HepG2 (cell line): Measurements from ENCODE around the gene P4HA1. TPM values are rescaled to one million over a fixed set of nuclear protein-coding genes. Genes with fewer than 3 reads are reported as not detected.

ENCODE experiments used
- ATAC-seq: fragments of 200-7000 bp; cut with Tn5 transposase; 3 replicates; pipeline ENCODE4 v1.9.1; 2020; ENCODE audit warnings: mild to moderate bottlenecking, moderate library complexity
- BruUV-seq: library from RNA; stranded (reverse); fragments of 400-500 nt; replicated peaks from 2 replicates; lab custom pipeline; 2021; lab: Mats Ljungman, UMichigan
- CTCF ChIA-PET: fragments of 300-600 bp; formaldehyde crosslinking; extraction: SDS; loops from one replicate; lab custom pipeline; 2021; ENCODE audit warnings: low total read pairs, inconsistent platforms, low intra/inter-chr PET ratio; lab: Yijun Ruan, JAX
- POLR2A ChIA-PET: fragments of 350-600 bp; sonication (Branson Sonifier 250); formaldehyde crosslinking; loops from one replicate; lab custom pipeline; 2020; ENCODE audit warnings: antibody characterized with exemption, inconsistent platforms; lab: Yijun Ruan, JAX
- DNase-seq: peaks from one replicate; pipeline ENCODE4 v3.0.0-alpha.2; 2015; ENCODE audit warnings: low spot score
- FAIRE-seq: peaks from 3 replicates; lab custom pipeline; 2011; peaks lifted over from hg19 to GRCh38; lab: Jason Lieb, UNC
- H2AFZ ChIP-seq: one replicate; pipeline ENCODE4 v1.6.1; 2011; ENCODE audit warnings: low read length, inconsistent platforms
- H3K27ac ChIP-seq: fragments of 300-600 bp; 3 replicates; pipeline ENCODE4 v1.8.0; 2011; ENCODE audit warnings: mixed run types, mild to moderate bottlenecking, mixed read lengths, low read length, inconsistent platforms; ENCODE audit not compliant: insufficient read depth; ENCODE audit errors: extremely low read length
- H3K27me3 ChIP-seq, 2 experiments: fragments of 200-600 bp in 1 of 2; 2 replicates in 1 of 2; 3 replicates in 1 of 2; pipeline versions ENCODE4 v1.6.0 to v1.8.0; 2011; ENCODE audit warnings: low read length in 2 of 2, mild to moderate bottlenecking in 2 of 2, moderate library complexity in 2 of 2, inconsistent platforms in 1 of 2; ENCODE audit not compliant: insufficient read depth in 2 of 2, control insufficient read depth in 1 of 2
- H3K36me3 ChIP-seq, 2 experiments: fragments of 200-600 bp in 1 of 2; replicated peaks in 1 of 2; 2 replicates in 1 of 2; 3 replicates in 1 of 2; pipeline versions ENCODE4 v1.5.1 to v1.8.0; 2011; ENCODE audit warnings: low read length in 2 of 2, inconsistent platforms in 1 of 2; ENCODE audit not compliant: insufficient read depth in 2 of 2, control insufficient read depth in 1 of 2
- H3K4me1 ChIP-seq: 2 replicates; pipeline ENCODE4 v1.5.1; 2012; ENCODE audit warnings: low read length, inconsistent platforms; ENCODE audit not compliant: insufficient read depth
- H3K4me2 ChIP-seq: 2 replicates; pipeline ENCODE4 v1.6.0; 2011; ENCODE audit warnings: low read depth, low read length, inconsistent platforms
- H3K4me3 ChIP-seq, 3 experiments: fragments of 200-600 bp in 1 of 3; sonication (generic), shearing (Covaris generic) in 1 of 3; replicated peaks in 1 of 3; 2 replicates each; pipeline ENCODE4 v1.5.1; 2011 to 2016; ENCODE audit warnings: low read length in 3 of 3, inconsistent platforms in 2 of 3, low read depth in 2 of 3, mild to moderate bottlenecking in 2 of 3, control low read depth in 1 of 3, mixed read lengths in 1 of 3; ENCODE audit not compliant: insufficient read depth in 1 of 3
- H3K79me2 ChIP-seq: one replicate; pipeline ENCODE4 v1.6.1; 2011; ENCODE audit warnings: low read length, inconsistent platforms; ENCODE audit not compliant: insufficient read depth
- H3K9ac ChIP-seq: 2 replicates; pipeline ENCODE4 v1.6.0; 2011; ENCODE audit warnings: mild to moderate bottlenecking, low read depth, low read length, inconsistent platforms; ENCODE audit not compliant: insufficient read depth
- H3K9me3 ChIP-seq: 2 replicates; pipeline ENCODE4 v1.5.1; 2012; ENCODE audit warnings: mild to moderate bottlenecking, low read length
- H4K20me1 ChIP-seq: 2 replicates; pipeline ENCODE4 v1.6.0; 2011; ENCODE audit warnings: inconsistent platforms, mild to moderate bottlenecking, low read length, moderate library complexity; ENCODE audit not compliant: insufficient read depth
- MEIS2 ChIP-seq: sonication (generic); formaldehyde crosslinking; IDR thresholded peaks from 2 replicates; pipeline ENCODE4 v1.9.0; 2021; ENCODE audit warnings: mild to moderate bottlenecking, missing genetic modification reagents
- PCBP2 ChIP-seq: fragments of 200-400 bp; formaldehyde crosslinking; optimal IDR thresholded peaks from 2 replicates; pipeline ENCODE3; 2018; ENCODE audit warnings: low read length, low read depth; ENCODE audit not compliant: poor library complexity, severe bottlenecking
- WGBS: methylation state at CpG from one replicate; pipeline ENCODE4 v1.1.6; 2017; ENCODE audit warnings: low lambda C conversion rate; 5-methylcytosine and 5-hydroxymethylcytosine counted together
- in situ Hi-C: cut with HindIII; loops from 2 replicates; pipeline ENCODE4 v1.10.0; 2017; ENCODE audit warnings: low pct_unique_long_range_greater_than_20kb; ENCODE audit not compliant: extremely low pct_ligation_motif_present
- intact Hi-C: fragments of 100-400 bp; cut with micrococcal nuclease; formaldehyde crosslinking; loops from one replicate; pipeline ENCODE4 v1.10.0; 2022; ENCODE audit not compliant: unreplicated experiment
- polyA plus RNA-seq, 8 experiments: library from polyadenylated mRNA; depleted of rRNA in 3 of 8; stranded (reverse) in 7 of 8; unstranded in 1 of 8; fragments of >200 nt; fragmentation: Illumina TruSeq in 4 of 8; extraction: Trizol in 4 of 8; gene quantifications; 2 replicates each; pipeline versions ENCODE4 v1.2.1 to v1.2.3, GENCODE V29; 2011 to 2016; ENCODE audit warnings: low read depth in 4 of 8, missing spikeins in 1 of 8, mixed read lengths in 1 of 8; ENCODE audit not compliant: insufficient read depth in 1 of 8
- total RNA-seq, 5 experiments: library from RNA; depleted of rRNA; stranded (reverse); fragments of >200 nt; fragmentation: Illumina TruSeq; extraction: Trizol; gene quantifications; 2 replicates each; pipeline ENCODE4 v1.2.3, GENCODE V29; 2016; ENCODE audit warnings: low read depth in 1 of 5
- TF ChIP-seq, protein P1 (sequence below): sonication (generic); formaldehyde crosslinking; IDR thresholded peaks from 2 replicates; pipeline ENCODE4 v1.5.1; 2020; ENCODE audit warnings: mild to moderate bottlenecking, moderate library complexity, missing genetic modification reagents
- TF ChIP-seq, protein P2 (sequence below), 2 experiments: sonication (generic) in 1 of 2; formaldehyde crosslinking in 1 of 2; IDR thresholded peaks; 2 replicates each; pipeline versions ENCODE4 v1.4.0 to v1.6.1; 2016 to 2020; ENCODE audit warnings: borderline replicate concordance in 1 of 2, low read depth in 1 of 2, mild to moderate bottlenecking in 1 of 2, missing genetic modification reagents in 1 of 2

The P4HA1 gene
- total and polyA plus RNA-seq, 2 of the 13 experiments (the other 11 are each of a cell fraction or from before 2014, with no cell fraction given), result 63.1 to 196 TPM

GRCh38 chr10:73079779-73080541 lies 16.7 kb downstream of the P4HA1 start:
- in situ Hi-C loops, result no loop called here
- Histone ChIP-seq H2AFZ (no peak overlapping the region), H3K27ac (no peak overlapping the region), H3K4me3 (no peak overlapping the region), H3K79me2 (peaks cover 86% of the 10 kb centered on the region), H4K20me1 (peaks cover 83% of the 10 kb centered on the region), H3K4me2 (no peak overlapping the region), H3K9ac (no peak overlapping the region), H3K9me3 (no peaks in the 10 kb centered on the region), H3K4me1 (peaks cover 14% of the 10 kb centered on the region; the same call in 1 of the 2 replicates), H3K36me3 (peaks cover 3 to 19% of the 10 kb centered on the region in 2 experiments; a peak in 4 of 5 replicates), H3K27me3 (no peaks in the 10 kb centered on the region)
- ATAC-seq (no peak), FAIRE-seq (no peak), DNase-seq (no peak)
- intact Hi-C loops, result no loop called here
- TF ChIP-seq MEIS2 (CRISPR knock-in tag) (no peak), PCBP2 (no peak)
- TF ChIP-seq, protein P1, sequence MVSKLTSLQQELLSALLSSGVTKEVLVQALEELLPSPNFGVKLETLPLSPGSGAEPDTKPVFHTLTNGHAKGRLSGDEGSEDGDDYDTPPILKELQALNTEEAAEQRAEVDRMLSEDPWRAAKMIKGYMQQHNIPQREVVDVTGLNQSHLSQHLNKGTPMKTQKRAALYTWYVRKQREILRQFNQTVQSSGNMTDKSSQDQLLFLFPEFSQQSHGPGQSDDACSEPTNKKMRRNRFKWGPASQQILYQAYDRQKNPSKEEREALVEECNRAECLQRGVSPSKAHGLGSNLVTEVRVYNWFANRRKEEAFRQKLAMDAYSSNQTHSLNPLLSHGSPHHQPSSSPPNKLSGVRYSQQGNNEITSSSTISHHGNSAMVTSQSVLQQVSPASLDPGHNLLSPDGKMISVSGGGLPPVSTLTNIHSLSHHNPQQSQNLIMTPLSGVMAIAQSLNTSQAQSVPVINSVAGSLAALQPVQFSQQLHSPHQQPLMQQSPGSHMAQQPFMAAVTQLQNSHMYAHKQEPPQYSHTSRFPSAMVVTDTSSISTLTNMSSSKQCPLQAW (CRISPR knock-in tag), result no peak
- TF ChIP-seq, protein P2, sequence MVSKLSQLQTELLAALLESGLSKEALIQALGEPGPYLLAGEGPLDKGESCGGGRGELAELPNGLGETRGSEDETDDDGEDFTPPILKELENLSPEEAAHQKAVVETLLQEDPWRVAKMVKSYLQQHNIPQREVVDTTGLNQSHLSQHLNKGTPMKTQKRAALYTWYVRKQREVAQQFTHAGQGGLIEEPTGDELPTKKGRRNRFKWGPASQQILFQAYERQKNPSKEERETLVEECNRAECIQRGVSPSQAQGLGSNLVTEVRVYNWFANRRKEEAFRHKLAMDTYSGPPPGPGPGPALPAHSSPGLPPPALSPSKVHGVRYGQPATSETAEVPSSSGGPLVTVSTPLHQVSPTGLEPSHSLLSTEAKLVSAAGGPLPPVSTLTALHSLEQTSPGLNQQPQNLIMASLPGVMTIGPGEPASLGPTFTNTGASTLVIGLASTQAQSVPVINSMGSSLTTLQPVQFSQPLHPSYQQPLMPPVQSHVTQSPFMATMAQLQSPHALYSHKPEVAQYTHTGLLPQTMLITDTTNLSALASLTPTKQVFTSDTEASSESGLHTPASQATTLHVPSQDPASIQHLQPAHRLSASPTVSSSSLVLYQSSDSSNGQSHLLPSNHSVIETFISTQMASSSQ (IDR thresholded peaks at IDR 0.05; ENCODE audit: low read depth), result no peak
- TF ChIP-seq, protein P2 (CRISPR knock-in tag; IDR thresholded peaks at IDR 0.05; ENCODE audit: borderline replicate concordance), result no peak
- no TSS peak for BruUV-seq
- 91% methylated on average over 3 of the region's 3 CpGs for WGBS
- CTCF ChIA-PET, result no interaction called here
- POLR2A ChIA-PET, result no interaction called here
